ENCODE measurements around the gene C1R.
A peak's percentile ranks its signal among the peaks of the same experiment; 100 is the strongest.

The C1R gene

DNA sequence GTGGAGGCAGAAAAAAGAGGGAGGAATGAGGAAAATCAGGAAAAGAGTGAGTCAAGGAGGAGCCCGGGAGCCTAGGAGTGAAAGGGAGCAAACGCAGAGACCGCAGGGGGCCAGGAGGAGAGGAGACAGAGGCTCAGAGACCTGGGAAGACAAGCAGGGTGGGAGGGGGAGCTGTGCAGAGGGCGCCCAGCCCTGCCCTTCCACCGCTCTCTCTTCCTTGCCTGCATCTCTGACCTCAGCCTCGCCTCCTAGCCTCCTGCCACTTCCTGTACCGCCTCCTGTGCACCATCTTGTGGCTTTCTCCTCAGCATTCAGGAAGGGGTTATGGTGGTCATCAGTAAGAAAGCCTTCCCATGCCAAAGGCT, 39.2 kb upstream of the C1R start:
- H3F3A ChIP-seq (ENCODE audit: control insufficient read depth, insufficient read depth) = no peaks in the 10 kb centered on the region
- TF ChIP-seq, protein P1, sequence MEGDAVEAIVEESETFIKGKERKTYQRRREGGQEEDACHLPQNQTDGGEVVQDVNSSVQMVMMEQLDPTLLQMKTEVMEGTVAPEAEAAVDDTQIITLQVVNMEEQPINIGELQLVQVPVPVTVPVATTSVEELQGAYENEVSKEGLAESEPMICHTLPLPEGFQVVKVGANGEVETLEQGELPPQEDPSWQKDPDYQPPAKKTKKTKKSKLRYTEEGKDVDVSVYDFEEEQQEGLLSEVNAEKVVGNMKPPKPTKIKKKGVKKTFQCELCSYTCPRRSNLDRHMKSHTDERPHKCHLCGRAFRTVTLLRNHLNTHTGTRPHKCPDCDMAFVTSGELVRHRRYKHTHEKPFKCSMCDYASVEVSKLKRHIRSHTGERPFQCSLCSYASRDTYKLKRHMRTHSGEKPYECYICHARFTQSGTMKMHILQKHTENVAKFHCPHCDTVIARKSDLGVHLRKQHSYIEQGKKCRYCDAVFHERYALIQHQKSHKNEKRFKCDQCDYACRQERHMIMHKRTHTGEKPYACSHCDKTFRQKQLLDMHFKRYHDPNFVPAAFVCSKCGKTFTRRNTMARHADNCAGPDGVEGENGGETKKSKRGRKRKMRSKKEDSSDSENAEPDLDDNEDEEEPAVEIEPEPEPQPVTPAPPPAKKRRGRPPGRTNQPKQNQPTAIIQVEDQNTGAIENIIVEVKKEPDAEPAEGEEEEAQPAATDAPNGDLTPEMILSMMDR (IDR thresholded peaks at IDR 0.05; ENCODE audit: low read depth, low read length, poor library complexity, severe bottlenecking) = no peak
- TF ChIP-seq EZH2phosphoT487 (IDR thresholded peaks at IDR 0.05; ENCODE audit: borderline replicate concordance, low read length) = no peak
- peaks cover 45% of the 10 kb centered on the region for H3K27me3 ChIP-seq (ENCODE audit: control insufficient read depth, low read length)
- H4K20me1 ChIP-seq (ENCODE audit: control insufficient read depth, insufficient read depth, low read depth, low read length) = no peaks in the 10 kb centered on the region
- H3K27ac ChIP-seq (ENCODE audit: low read depth, low read length) = no peak overlapping the region
- no peaks in the 10 kb centered on the region for H3K9me2 ChIP-seq (replicated peaks; ENCODE audit: control insufficient read depth, low read length)
- no peaks in the 10 kb centered on the region for H3K9me3 ChIP-seq (ENCODE audit: control insufficient read depth, insufficient read depth, low read length)
- H3K79me2 ChIP-seq (ENCODE audit: control insufficient read depth, low read length) = no peaks in the 10 kb centered on the region
- peaks cover 19% of the 10 kb centered on the region for H3K4me1 ChIP-seq (ENCODE audit: control insufficient read depth, low read length)
- no peaks in the 10 kb centered on the region for H3K36me3 ChIP-seq (ENCODE audit: control insufficient read depth, low read length)
- no peak overlapping the region for H3K4me3 ChIP-seq (ENCODE audit: low read length)
- H3K4me2 ChIP-seq (ENCODE audit: low read length) = no peak overlapping the region

DNA sequence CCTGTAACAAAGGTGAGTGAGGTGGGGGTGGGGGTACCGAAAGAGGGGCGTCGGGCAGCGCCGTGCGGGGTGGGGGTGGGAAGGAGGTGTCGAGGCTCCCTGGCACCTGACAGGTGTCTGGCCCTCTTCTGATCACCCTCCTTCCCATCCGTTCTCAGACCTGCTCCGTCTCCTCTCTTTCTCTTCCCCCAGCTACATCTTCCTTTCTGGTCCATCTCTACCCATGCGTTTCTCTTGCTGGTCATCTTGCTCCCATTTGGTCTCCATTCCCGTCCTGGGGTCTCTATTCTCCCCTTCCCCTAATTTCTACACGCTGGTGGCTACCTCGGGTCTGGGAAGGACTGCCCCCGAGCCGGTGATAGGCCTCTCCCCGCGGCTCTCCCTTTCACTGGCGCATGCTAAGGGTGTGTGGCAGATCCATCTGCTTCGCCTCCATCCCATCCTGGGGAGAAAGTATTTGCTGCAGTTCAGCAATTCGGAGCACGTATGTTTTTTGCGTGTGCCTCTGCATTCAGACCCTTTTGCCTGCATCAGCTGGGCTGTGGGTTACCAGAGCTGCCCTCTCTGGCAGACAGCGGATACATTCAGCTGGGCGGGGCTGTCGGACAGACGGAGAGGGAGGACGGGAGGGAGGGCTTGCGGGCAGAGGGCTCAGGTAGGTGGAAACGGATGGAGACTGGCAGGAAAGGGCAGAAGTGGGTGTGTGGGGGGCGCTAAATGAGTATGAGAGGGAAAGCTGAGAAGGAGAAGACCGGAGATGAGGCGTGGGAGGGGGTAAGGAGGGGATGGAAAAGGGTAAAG, 38.7 kb upstream of the C1R start:
- H3K27ac ChIP-seq (ENCODE audit: low read depth, low read length) = no peak overlapping the region
- H3K36me3 ChIP-seq (ENCODE audit: control insufficient read depth, low read length) = no peaks in the 10 kb centered on the region
- 0 out of 2 replicates have a peak, but pooled peaks have one; percentile 21 for TF ChIP-seq EZH2phosphoT487 (IDR thresholded peaks at IDR 0.05; ENCODE audit: borderline replicate concordance, low read length)
- TF ChIP-seq, protein P1 (IDR thresholded peaks at IDR 0.05; ENCODE audit: low read depth, low read length, poor library complexity, severe bottlenecking) = no peak
- H3K4me2 ChIP-seq (ENCODE audit: low read length) = peak overlapping the region; percentile 72
- no peaks in the 10 kb centered on the region for H3F3A ChIP-seq (ENCODE audit: control insufficient read depth, insufficient read depth)
- H3K4me1 ChIP-seq (ENCODE audit: control insufficient read depth, low read length) = peaks cover 19% of the 10 kb centered on the region
- peaks cover 45% of the 10 kb centered on the region for H3K27me3 ChIP-seq (ENCODE audit: control insufficient read depth, low read length)
- no peaks in the 10 kb centered on the region for H4K20me1 ChIP-seq (ENCODE audit: control insufficient read depth, insufficient read depth, low read depth, low read length)
- H3K79me2 ChIP-seq (ENCODE audit: control insufficient read depth, low read length) = no peaks in the 10 kb centered on the region
- H3K4me3 ChIP-seq (ENCODE audit: low read length) = peak overlapping the region; percentile 70
- H3K9me3 ChIP-seq (ENCODE audit: control insufficient read depth, insufficient read depth, low read length) = no peaks in the 10 kb centered on the region
- H3K9me2 ChIP-seq (replicated peaks; ENCODE audit: control insufficient read depth, low read length) = no peaks in the 10 kb centered on the region

DNA sequence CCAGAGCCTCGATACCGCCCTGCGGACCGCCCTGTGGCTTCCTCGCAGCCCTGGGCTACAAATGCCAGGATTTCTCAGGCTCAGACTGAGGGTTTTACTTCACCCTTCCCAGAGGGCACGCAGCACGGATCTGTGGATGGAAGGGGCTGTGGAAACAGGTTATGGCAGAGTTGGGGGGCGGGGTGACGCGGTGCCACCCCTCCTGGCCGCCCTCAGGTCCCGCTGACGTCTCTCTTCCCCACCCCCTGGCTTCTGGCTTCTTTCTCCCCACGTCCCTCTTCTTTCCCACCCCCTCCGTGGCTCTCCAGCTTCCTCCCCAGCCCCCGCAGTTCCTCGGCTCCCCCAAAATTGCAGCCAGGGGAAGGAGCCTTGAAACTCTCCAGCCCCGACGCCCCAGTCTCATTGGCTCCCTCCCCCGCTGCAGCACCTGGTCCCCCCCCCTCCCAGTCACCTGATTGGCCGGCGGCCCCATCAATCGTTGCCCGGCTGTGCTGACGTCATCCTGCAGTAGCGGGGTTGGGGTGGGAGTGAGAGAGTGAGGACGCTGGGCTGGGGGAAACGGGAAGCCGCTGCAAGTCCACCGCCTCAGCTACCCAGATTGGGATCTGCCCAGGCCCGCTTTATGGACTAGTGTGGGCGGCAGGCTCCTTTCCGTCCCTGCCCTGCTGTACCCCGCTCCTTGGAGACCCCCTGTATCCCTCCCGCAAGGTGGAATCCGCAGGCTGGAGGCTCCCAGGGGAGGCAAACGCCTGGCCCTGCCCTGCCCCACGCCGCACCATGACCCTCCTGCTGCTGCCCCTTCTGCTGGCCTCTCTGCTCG, 37.8 kb upstream of the C1R start, which contains the start of gene CLSTN3:
TSS of gene CLSTN3 (plus strand) at position 500 of the 820 bp plus-strand sequence. CDS start at position 778, 278 bp downstream.
- TF ChIP-seq, protein P1 (IDR thresholded peaks at IDR 0.05; ENCODE audit: low read depth, low read length, poor library complexity, severe bottlenecking) = no peak
- TF ChIP-seq EZH2phosphoT487 (IDR thresholded peaks at IDR 0.05; ENCODE audit: borderline replicate concordance, low read length) = no peak
- Histone ChIP-seq H3K4me3 (ENCODE audit: low read length) (peak within 1 kb of the TSS; percentile 70), H3K27ac (ENCODE audit: low read depth, low read length) (no peak within 1 kb of the TSS), H3K9me3 (ENCODE audit: control insufficient read depth, insufficient read depth, low read length) (no peaks in the 10 kb centered on the region), H3K27me3 (ENCODE audit: control insufficient read depth, low read length) (peaks cover 48% of the 10 kb centered on the region), H3F3A (ENCODE audit: control insufficient read depth, insufficient read depth) (no peaks in the 10 kb centered on the region), H4K20me1 (ENCODE audit: control insufficient read depth, insufficient read depth, low read depth, low read length) (no peaks in the 10 kb centered on the region), H3K79me2 (ENCODE audit: control insufficient read depth, low read length) (no peaks in the 10 kb centered on the region), H3K36me3 (ENCODE audit: control insufficient read depth, low read length) (no peaks in the 10 kb centered on the region), H3K4me2 (ENCODE audit: low read length) (peak within 1 kb of the TSS; percentile 72), H3K4me1 (ENCODE audit: control insufficient read depth, low read length) (peaks cover 19% of the 10 kb centered on the region), H3K9me2 (replicated peaks; ENCODE audit: control insufficient read depth, low read length) (no peaks in the 10 kb centered on the region)

Data from DOHH2 (cell line).